NCI-H2227 (cell line): ENCODE measurements around the gene HS3ST3A1.

Experiments used
- DNase-seq: peaks from one replicate; lab custom pipeline; 2025; ENCODE audit not compliant: unreplicated experiment; lab: John Stamatoyannopoulos, UW

HS3ST3A1 gene

GRCh38 chr17:13601776-13602551, at the start of gene HS3ST3A1:
Gene HS3ST3A1, minus strand, starts transcription at chr17:13601929. Its CDS starts 800 bp downstream, at chr17:13601129.
- DNase-seq = no peak

GRCh38 chr17:13650096-13650675, 48.5 kb upstream of the HS3ST3A1 start:
- no peak for DNase-seq

GRCh38 chr17:13647543-13648021, 45.9 kb upstream of the HS3ST3A1 start:
- DNase-seq = no peak

GRCh38 chr17:13646969-13647542, 45.3 kb upstream of the HS3ST3A1 start:
- DNase-seq = no peak

GRCh38 chr17:13646411-13646810, 44.7 kb upstream of the HS3ST3A1 start:
- DNase-seq = no peak

- no peak for DNase-seq
Measured at GRCh38 chr17:13643180-13643579, 41.5 kb upstream of the HS3ST3A1 start.

GRCh38 chr17:13642188-13642587, 40.5 kb upstream of the HS3ST3A1 start:
- no peak for DNase-seq

- DNase-seq = no peak
Measured at GRCh38 chr17:13640551-13640950, 38.8 kb upstream of the HS3ST3A1 start.

- DNase-seq = no peak
Measured at GRCh38 chr17:13638855-13639458, 37.2 kb upstream of the HS3ST3A1 start.

GRCh38 chr17:13636951-13637350, 35.2 kb upstream of the HS3ST3A1 start:
- no peak for DNase-seq

- DNase-seq = no peak
Measured at GRCh38 chr17:13635951-13636350, 34.2 kb upstream of the HS3ST3A1 start.

- no peak for DNase-seq
Measured at GRCh38 chr17:13634021-13634420, 32.3 kb upstream of the HS3ST3A1 start.

GRCh38 chr17:13631529-13631928, 29.8 kb upstream of the HS3ST3A1 start:
- DNase-seq = no peak

- no peak for DNase-seq
Measured at GRCh38 chr17:13626703-13627102, 25.0 kb upstream of the HS3ST3A1 start.

GRCh38 chr17:13619462-13619861, 17.7 kb upstream of the HS3ST3A1 start:
- no peak for DNase-seq

GRCh38 chr17:13616031-13616430, 14.3 kb upstream of the HS3ST3A1 start:
- no peak for DNase-seq

- no peak for DNase-seq
Measured at GRCh38 chr17:13609941-13610340, 8.2 kb upstream of the HS3ST3A1 start.

GRCh38 chr17:13601322-13601775, 380 bp downstream of the HS3ST3A1 start:
- DNase-seq = no peak

GRCh38 chr17:13600475-13601321, 1.0 kb downstream of the HS3ST3A1 start:
- DNase-seq = no peak

- no peak for DNase-seq
Measured at GRCh38 chr17:13599864-13600263, 1.9 kb downstream of the HS3ST3A1 start.

- no peak for DNase-seq
Measured at GRCh38 chr17:13599168-13599577, 2.6 kb downstream of the HS3ST3A1 start.
